GM23338 (cell line): ENCODE data around the gene SPINK14. TPM values are rescaled to one million over a fixed set of nuclear protein-coding genes. Genes with fewer than 3 reads are reported as not detected.

ENCODE experiments used
- ATAC-seq: fragments of 200-7000 bp; cut with Tn5 transposase; 3 replicates; pipeline ENCODE4 v1.9.1; 2020
- DNase-seq: peaks from one replicate; pipeline ENCODE4 v3.0.0-alpha.2; 2015; ENCODE audit warnings: low spot score
- H2AFZ ChIP-seq: fragments of 200-600 bp; sonication (generic); 2 replicates; pipeline ENCODE4 v1.8.0; 2016; ENCODE audit warnings: antibody characterized with exemption, mild to moderate bottlenecking, moderate library complexity
- H3F3A ChIP-seq: fragments of 200-600 bp; sonication (generic); replicated peaks from 2 replicates; pipeline ENCODE4 v1.8.0; 2017; ENCODE audit warnings: antibody characterized with exemption, mixed run types, low read depth
- H3K27ac ChIP-seq: fragments of 200-600 bp; sonication (generic); 2 replicates; pipeline ENCODE4 v1.6.1; 2016; ENCODE audit warnings: low read depth
- H3K27me3 ChIP-seq: fragments of 200-600 bp; sonication (generic); 2 replicates; pipeline ENCODE4 v1.8.0; 2016; ENCODE audit warnings: mild to moderate bottlenecking, mixed run types, moderate library complexity; ENCODE audit not compliant: insufficient read depth
- H3K36me3 ChIP-seq: fragments of 200-600 bp; sonication (generic); 2 replicates; pipeline ENCODE4 v1.8.0; 2016; ENCODE audit warnings: mild to moderate bottlenecking; ENCODE audit not compliant: insufficient read depth
- H3K4me1 ChIP-seq: fragments of 200-600 bp; sonication (generic); 2 replicates; pipeline ENCODE4 v1.8.0; 2016; ENCODE audit warnings: mild to moderate bottlenecking, moderate library complexity; ENCODE audit not compliant: insufficient read depth
- H3K4me2 ChIP-seq: fragments of 200-600 bp; sonication (generic); 2 replicates; pipeline ENCODE4 v1.7.1; 2017; ENCODE audit warnings: mixed run types
- H3K4me3 ChIP-seq: fragments of 200-600 bp; sonication (generic); 2 replicates; pipeline ENCODE4 v1.6.1; 2016; ENCODE audit warnings: mixed run types
- H3K79me2 ChIP-seq: fragments of 200-600 bp; sonication (generic); replicated peaks from 2 replicates; pipeline ENCODE4 v1.8.0; 2017; ENCODE audit warnings: mild to moderate bottlenecking; ENCODE audit not compliant: insufficient read depth
- H3K9me2 ChIP-seq: fragments of 200-600 bp; sonication (generic); 2 replicates; pipeline ENCODE4 v1.8.0; 2017; ENCODE audit not compliant: insufficient read depth
- H4K20me1 ChIP-seq: fragments of 200-600 bp; sonication (generic); replicated peaks from 2 replicates; pipeline ENCODE4 v1.8.0; 2017; ENCODE audit warnings: mild to moderate bottlenecking; ENCODE audit not compliant: insufficient read depth
- H3K27ac Mint-ChIP-seq: 2 replicates; pipeline ENCODE4 v1.8.0; 2020; ENCODE audit warnings: inconsistent platforms, mild to moderate bottlenecking, moderate library complexity, mixed read lengths
- H3K27me3 Mint-ChIP-seq: 3 replicates; pipeline ENCODE4 v1.8.0; 2022; ENCODE audit warnings: low read depth, mild to moderate bottlenecking, moderate library complexity, mixed read lengths, inconsistent platforms; ENCODE audit not compliant: insufficient read depth, poor library complexity
- H3K36me3 Mint-ChIP-seq: 3 replicates; pipeline ENCODE4 v1.8.0; 2021; ENCODE audit warnings: low read depth, mild to moderate bottlenecking, inconsistent platforms, moderate library complexity, mixed read lengths
- H3K4me1 Mint-ChIP-seq: 3 replicates; pipeline ENCODE4 v1.8.0; 2020; ENCODE audit warnings: mild to moderate bottlenecking, inconsistent platforms, mixed read lengths
- H3K4me3 Mint-ChIP-seq: 3 replicates; pipeline ENCODE4 v1.8.0; 2021; ENCODE audit warnings: moderate library complexity, mild to moderate bottlenecking, inconsistent platforms, mixed read lengths
- H3K9me3 Mint-ChIP-seq: 3 replicates; pipeline ENCODE4 v1.8.0; 2020; ENCODE audit warnings: moderate library complexity, mild to moderate bottlenecking, inconsistent platforms, mixed read lengths
- CREB1 ChIP-seq: fragments of 250-450 bp; sonication (Bioruptor Pico); IDR thresholded peaks from 2 replicates; pipeline ENCODE4 v1.5.0; 2020; ENCODE audit warnings: low read depth, mild to moderate bottlenecking, moderate library complexity
- CTCF ChIP-seq, 2 experiments: fragments of 200-600 bp in 1 of 2; sonication (generic) in 1 of 2; conservative IDR thresholded peaks; 2 replicates each; pipeline versions ENCODE4 v1.5.1 to v1.6.1; 2016 to 2017; ENCODE audit warnings: antibody characterized with exemption in 2 of 2, low read depth in 2 of 2, mild to moderate bottlenecking in 2 of 2, moderate library complexity in 1 of 2
- ETS1 ChIP-seq: IDR thresholded peaks from 2 replicates; pipeline ENCODE4 v1.6.1; 2016; ENCODE audit warnings: antibody characterized with exemption
- EZH2 ChIP-seq: fragments of 200-600 bp; sonication (generic); IDR thresholded peaks from one replicate; pipeline ENCODE4 v1.8.0; 2017; ENCODE audit warnings: antibody characterized with exemption, mild to moderate bottlenecking, low read depth; ENCODE audit not compliant: unreplicated experiment
- EZH2phosphoT487 ChIP-seq: fragments of 200-600 bp; sonication (generic); IDR thresholded peaks from one replicate; pipeline ENCODE4 v1.8.1; 2018; ENCODE audit warnings: antibody characterized with exemption; ENCODE audit not compliant: unreplicated experiment
- JUNB ChIP-seq: IDR thresholded peaks from one replicate; pipeline ENCODE4 v1.6.1; 2016; ENCODE audit warnings: antibody characterized with exemption; ENCODE audit not compliant: unreplicated experiment
- NANOG ChIP-seq: IDR thresholded peaks from 2 replicates; pipeline ENCODE4 v1.6.1; 2016; ENCODE audit warnings: antibody characterized with exemption, borderline replicate concordance
- POLR2AphosphoS5 ChIP-seq: IDR thresholded peaks from 2 replicates; pipeline ENCODE4 v1.6.1; 2016; ENCODE audit warnings: antibody characterized with exemption, low read depth
- REST ChIP-seq: IDR thresholded peaks from one replicate; pipeline ENCODE4 v1.6.1; 2018; ENCODE audit warnings: antibody characterized with exemption; ENCODE audit not compliant: unreplicated experiment
- STAT1 ChIP-seq: IDR thresholded peaks from one replicate; pipeline ENCODE4 v1.6.1; 2016; ENCODE audit warnings: antibody characterized with exemption; ENCODE audit not compliant: unreplicated experiment
- ZNF114 ChIP-seq: fragments of 250-450 bp; sonication (Bioruptor Pico); IDR thresholded peaks from 2 replicates; pipeline ENCODE4 v1.5.0; 2020; ENCODE audit warnings: mild to moderate bottlenecking, moderate library complexity
- ZNF331 ChIP-seq: fragments of 250-450 bp; sonication (Bioruptor Pico); IDR thresholded peaks from 2 replicates; pipeline ENCODE4 v1.5.0; 2020; ENCODE audit warnings: low read depth, mild to moderate bottlenecking, moderate library complexity
- ZNF462 ChIP-seq: fragments of 250-450 bp; sonication (Bioruptor Pico); IDR thresholded peaks from 2 replicates; pipeline ENCODE4 v1.5.0; 2020; ENCODE audit warnings: mild to moderate bottlenecking, moderate library complexity
- polyA plus RNA-seq: library from polyadenylated mRNA; unstranded; fragments of >200 nt; fragmentation: Nextera tagmentation; extraction: Ambion mirVana; gene quantifications from 2 replicates; pipeline ENCODE4 v1.2.1, GENCODE V29; 2016
- total RNA-seq: library from RNA; depleted of rRNA; stranded (reverse); fragments of >200 nt; shearing (Covaris generic); gene quantifications from 2 replicates; pipeline ENCODE4 v1.2.3, GENCODE V29; 2014

SPINK14 gene
- total and polyA plus RNA-seq, 2 experiments from 2014 or later: not detected

GRCh38 chr5:148172377-148172776, 4.0 kb downstream of the SPINK14 start:
- no peak overlapping the region for H3K4me2 ChIP-seq
- no peaks in the 10 kb centered on the region for H3K9me3 Mint-ChIP-seq
- H3K36me3 Mint-ChIP-seq: no peaks in the 10 kb centered on the region
- peaks cover 3% of the 10 kb centered on the region for H3K27me3 Mint-ChIP-seq
- H3K4me3 Mint-ChIP-seq: no peak overlapping the region
- TF ChIP-seq EZH2phosphoT487: no peak
- no peak for TF ChIP-seq ZNF331 (CRISPR knock-in tag)
- no peak for TF ChIP-seq NANOG
- no peak for TF ChIP-seq STAT1
- TF ChIP-seq ZNF114: no peak
- no peak for TF ChIP-seq ZNF462
- TF ChIP-seq JUNB: no peak
- no peak for TF ChIP-seq CREB1 (CRISPR knock-in tag)
- TF ChIP-seq CTCF (conservative IDR thresholded peaks at IDR 0.05; ENCODE audit: low read depth in 2 of 2): no peak
- TF ChIP-seq EZH2: no peak
- no peak for TF ChIP-seq REST
- TF ChIP-seq ETS1: no peak
- no peak for TF ChIP-seq POLR2AphosphoS5
- H3K79me2 ChIP-seq: no peaks in the 10 kb centered on the region
- no peaks in the 10 kb centered on the region for H4K20me1 ChIP-seq
- no peaks in the 10 kb centered on the region; the same call in 1 of the 2 replicates for H3K9me2 ChIP-seq
- H3K27me3 ChIP-seq: no peaks in the 10 kb centered on the region
- H3K4me1 ChIP-seq: no peaks in the 10 kb centered on the region
- no peaks in the 10 kb centered on the region for H3K36me3 ChIP-seq
- ATAC-seq: no peak
- no peak overlapping the region for H2AFZ ChIP-seq
- H3K4me1 Mint-ChIP-seq: no peaks in the 10 kb centered on the region
- no peak overlapping the region for H3K27ac ChIP-seq
- no peak for DNase-seq
- H3K4me3 ChIP-seq: no peak overlapping the region
- no peaks in the 10 kb centered on the region for H3F3A ChIP-seq
- H3K27ac Mint-ChIP-seq: no peak overlapping the region
